Measurements from ENCODE around the gene GRIP1.
A peak's percentile ranks its signal among the peaks of the same experiment; 100 is the strongest.
"Not testable (repeated sequence)": the region's sequence is repeated elsewhere in the genome, so short reads cannot be mapped to it uniquely, and the experiment has no call there.

The GRIP1 gene

DNA sequence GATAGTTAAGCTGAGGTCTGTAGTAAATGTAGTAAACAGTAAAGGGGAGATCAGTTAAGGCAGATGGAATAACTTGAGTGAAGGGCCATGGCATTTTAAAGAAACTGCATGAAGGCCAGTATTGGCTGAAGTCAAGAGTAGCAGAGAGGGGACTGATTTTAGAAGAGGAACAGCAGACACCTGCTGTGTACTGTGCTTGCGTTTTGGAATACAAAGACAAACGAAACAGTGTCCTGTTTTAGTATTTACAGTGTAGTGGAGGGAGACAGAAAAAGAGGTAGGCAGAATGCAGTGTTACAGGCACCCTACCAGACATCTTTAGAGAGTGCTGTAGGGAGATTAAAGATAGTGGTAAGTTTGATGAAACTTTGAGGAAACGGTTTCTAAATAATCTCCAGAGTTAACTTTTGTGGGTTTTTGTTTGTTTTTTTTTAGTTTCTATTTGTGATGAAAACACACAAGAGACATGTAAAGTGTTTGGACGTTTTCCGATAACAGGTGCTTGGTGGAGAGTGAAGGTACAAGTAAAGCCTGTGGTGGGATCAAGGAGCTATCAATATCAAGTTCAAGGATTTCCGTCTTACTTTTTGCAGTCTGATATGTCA, 374.5 kb downstream of the GRIP1 start:
- H3K4me1 ChIP-seq = no peaks in the 10 kb centered on the region
- no peak overlapping the region for H3K4me3 ChIP-seq (ENCODE audit: low read depth, low read length)
- peaks cover 4% of the 10 kb centered on the region; the same call in 1 of the 2 replicates for H3K27me3 ChIP-seq
- no peaks in the 10 kb centered on the region for H3K9me3 ChIP-seq
- no peaks in the 10 kb centered on the region for H3K36me3 ChIP-seq
- no peak for DNase-seq
- TF ChIP-seq, protein P1, sequence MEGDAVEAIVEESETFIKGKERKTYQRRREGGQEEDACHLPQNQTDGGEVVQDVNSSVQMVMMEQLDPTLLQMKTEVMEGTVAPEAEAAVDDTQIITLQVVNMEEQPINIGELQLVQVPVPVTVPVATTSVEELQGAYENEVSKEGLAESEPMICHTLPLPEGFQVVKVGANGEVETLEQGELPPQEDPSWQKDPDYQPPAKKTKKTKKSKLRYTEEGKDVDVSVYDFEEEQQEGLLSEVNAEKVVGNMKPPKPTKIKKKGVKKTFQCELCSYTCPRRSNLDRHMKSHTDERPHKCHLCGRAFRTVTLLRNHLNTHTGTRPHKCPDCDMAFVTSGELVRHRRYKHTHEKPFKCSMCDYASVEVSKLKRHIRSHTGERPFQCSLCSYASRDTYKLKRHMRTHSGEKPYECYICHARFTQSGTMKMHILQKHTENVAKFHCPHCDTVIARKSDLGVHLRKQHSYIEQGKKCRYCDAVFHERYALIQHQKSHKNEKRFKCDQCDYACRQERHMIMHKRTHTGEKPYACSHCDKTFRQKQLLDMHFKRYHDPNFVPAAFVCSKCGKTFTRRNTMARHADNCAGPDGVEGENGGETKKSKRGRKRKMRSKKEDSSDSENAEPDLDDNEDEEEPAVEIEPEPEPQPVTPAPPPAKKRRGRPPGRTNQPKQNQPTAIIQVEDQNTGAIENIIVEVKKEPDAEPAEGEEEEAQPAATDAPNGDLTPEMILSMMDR (IDR thresholded peaks at IDR 0.05; ENCODE audit: low read depth, low read length) = no peak

DNA sequence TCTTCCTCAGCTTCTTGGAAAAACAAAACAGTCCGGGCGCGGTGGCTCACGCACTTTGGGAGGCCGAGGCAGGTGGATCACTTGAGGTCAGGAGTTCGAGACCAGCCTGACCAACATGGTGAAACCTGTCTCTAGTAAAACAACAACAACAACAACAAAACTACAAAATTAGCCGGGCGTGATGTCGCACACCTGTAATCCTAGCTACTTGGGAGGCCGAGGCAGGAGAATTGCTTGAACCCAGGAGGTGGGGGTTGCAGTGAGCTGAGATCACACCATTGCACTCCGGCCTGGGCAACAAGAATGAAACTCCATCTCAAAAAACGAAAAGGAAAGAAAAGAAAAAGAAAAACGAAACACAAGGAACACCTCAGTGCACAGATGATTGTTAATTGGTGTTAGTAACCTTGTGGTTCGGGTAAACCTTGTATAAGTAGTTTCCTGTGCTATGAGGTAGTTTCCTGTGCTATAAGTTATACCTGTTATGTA, 375.5 kb downstream of the GRIP1 start:
- H3K27me3 ChIP-seq; DNase-seq; H3K9me3 ChIP-seq; H3K36me3 ChIP-seq; H3K4me3 ChIP-seq (ENCODE audit: low read depth, low read length); H3K4me1 ChIP-seq: not testable (repeated sequence)

DNA sequence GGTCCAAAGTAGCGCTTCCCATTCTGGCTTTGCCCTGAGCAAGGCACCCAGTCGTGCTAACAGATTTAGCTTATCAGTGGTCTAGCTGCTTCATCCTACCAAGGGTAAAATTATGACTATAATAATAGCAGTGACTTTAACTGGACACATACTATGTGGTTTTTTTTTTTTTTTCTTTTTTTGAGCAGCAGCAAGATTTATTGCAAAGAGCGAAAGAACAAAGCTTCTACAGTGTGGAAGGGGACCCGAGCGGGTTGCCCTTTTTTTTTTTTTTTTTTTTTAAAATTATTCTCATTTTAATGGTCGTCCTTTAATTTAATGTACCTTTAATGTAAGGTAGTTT, 376.1 kb downstream of the GRIP1 start:
- peaks cover 13% of the 10 kb centered on the region for H3K27me3 ChIP-seq
- peak overlapping the region; percentile 82 for H3K4me3 ChIP-seq (ENCODE audit: low read depth, low read length)
- H3K9me3 ChIP-seq = no peaks in the 10 kb centered on the region
- no peaks in the 10 kb centered on the region for H3K4me1 ChIP-seq
- DNase-seq = no peak
- no peaks in the 10 kb centered on the region for H3K36me3 ChIP-seq
- TF ChIP-seq, protein P1 (IDR thresholded peaks at IDR 0.05; ENCODE audit: low read depth, low read length) = no peak

DNA sequence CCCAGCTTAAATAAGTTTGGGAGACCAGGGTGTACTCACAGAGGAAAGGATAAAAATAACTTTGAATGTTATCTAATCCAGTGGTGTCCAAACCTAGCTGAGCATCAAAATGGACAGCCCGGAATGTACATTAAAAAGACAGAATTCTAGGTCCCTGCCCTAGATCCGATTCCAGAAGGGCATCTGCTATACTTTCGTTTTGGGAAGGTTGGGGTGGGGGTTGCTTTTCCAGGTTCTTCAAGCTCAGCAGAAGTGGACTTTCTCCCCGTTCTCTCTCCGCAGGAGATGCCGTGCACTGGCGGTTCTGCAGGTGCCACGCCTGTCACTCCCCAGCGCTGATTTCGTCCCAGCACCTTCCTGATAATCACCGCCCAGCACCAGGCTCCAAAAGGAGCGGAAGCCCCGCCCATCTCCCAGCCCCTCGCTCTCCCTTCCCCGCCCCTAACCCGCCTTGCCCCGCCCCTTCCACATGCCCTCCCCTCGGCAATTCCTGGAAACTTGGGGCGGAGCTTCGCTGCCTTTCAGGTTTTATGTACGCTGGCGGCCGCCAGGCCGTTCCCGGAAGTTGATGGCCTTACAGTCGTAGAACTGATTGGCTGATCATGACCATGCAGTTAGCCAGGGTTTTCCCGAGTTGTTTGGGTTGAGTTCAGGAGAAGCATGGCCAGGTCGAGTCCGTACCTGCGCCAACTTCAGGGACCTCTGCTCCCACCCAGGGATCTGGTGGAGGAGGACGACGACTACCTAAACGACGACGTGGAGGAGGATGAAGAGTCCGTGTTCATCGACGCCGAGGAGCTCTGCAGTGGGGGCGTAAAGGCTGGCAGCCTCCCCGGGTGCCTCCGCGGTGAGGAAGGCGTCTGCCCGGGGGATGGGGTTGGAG, 376.7 kb downstream of the GRIP1 start, which contains the start of gene HELB:
TSS of gene HELB (plus strand) at position 550 of the 883 bp plus-strand sequence. CDS start at position 661, 111 bp downstream.
- TF ChIP-seq, protein P1 (IDR thresholded peaks at IDR 0.05; ENCODE audit: low read depth, low read length) = no peak
- Histone ChIP-seq H3K4me1 (no peaks in the 10 kb centered on the region), H3K36me3 (no peaks in the 10 kb centered on the region), H3K27me3 (peaks cover 13% of the 10 kb centered on the region), H3K9me3 (no peaks in the 10 kb centered on the region), H3K4me3 (ENCODE audit: low read depth, low read length) (peak within 1 kb of the TSS; percentile 82)
- peak; percentile 99 for DNase-seq

DNA sequence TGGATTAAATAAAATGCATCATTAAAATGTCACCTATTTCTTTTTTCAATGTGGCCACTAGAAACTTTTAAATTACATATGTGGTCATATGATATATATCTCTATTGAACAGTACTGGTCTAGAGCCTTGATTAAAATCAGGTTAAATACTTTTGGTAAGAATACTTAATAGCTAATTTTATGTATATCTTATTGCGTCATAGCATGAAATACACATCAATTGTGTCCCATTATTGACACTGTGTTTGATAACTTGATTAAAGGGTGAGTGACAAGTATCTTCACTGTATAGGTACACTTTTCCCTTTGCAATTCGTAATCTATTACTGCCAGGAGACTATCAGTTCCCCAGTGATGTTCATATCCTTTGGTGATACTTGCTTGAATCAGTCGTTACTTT, 381.0 kb downstream of the GRIP1 start:
- H3K4me3 ChIP-seq (ENCODE audit: low read depth, low read length) = no peak overlapping the region
- H3K27me3 ChIP-seq = peaks cover 13% of the 10 kb centered on the region
- TF ChIP-seq, protein P1 (IDR thresholded peaks at IDR 0.05; ENCODE audit: low read depth, low read length) = no peak
- H3K9me3 ChIP-seq = no peaks in the 10 kb centered on the region
- H3K36me3 ChIP-seq = no peaks in the 10 kb centered on the region
- DNase-seq = no peak
- no peaks in the 10 kb centered on the region for H3K4me1 ChIP-seq

All from BE2C (cell line).